ENCODE data around the gene ODAPH.

Gene ODAPH

DNA sequence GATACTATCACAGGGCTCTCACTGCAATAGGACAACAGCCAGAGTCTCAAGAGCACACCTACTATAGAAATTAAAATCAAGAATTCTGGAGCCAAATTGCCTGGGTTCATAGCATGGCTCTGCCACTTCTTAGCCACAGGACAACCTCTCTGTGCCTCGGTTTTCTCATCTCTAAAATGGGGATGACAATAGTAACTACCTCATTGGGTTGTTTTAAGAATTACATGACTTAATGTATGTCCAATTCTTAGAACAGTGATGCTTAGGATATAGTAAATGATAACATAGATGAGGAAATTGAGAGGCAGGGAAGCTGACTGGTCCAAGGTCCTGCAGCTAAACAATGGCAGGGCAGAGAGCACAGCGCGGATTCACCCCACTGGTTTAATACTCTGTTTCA is 11.0 kb upstream of the ODAPH start:
- DNase-seq (ENCODE audit: low read depth), result no peak

- peak; percentile 63 for DNase-seq (ENCODE audit: low read depth)
Measured at GRCh38 chr4:75545526-75545925, 10.3 kb upstream of the ODAPH start.

DNA sequence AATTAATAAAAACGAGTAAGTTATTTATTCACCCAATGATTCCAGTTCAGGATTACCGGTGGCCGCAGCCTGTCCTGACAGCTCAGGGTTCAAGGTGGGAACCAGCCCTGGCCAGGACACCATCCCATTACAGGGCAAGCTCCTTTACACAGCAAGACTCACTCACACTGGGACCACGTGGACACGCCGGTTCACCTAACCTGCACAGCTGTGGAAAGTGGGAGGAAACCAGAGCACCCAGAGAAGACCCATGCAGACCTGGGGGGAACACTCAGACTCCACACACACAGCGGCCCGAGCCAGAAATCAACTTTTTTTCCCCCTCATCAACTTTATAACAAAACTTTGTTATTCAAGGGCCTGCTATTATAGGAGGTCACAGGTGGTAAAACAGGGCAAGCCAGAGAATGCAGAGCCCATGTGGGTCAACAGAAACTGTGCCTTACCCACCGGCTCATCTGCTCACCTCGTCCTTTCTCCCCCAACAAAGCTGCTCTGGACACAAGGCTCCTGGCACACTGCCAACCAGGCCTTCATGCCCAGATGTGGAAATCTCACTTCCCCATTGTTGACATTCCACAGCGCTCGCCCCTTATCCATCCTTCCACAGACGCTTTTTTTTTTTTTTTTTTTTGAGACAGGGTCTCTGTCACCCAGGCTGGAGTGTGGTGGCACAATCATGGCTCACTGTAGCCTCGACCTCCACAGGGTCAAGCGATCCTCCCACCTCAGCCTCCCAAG is 8.0 kb upstream of the ODAPH start:
- peak; percentile 46 for DNase-seq (ENCODE audit: low read depth)

GRCh38 chr4:75549019-75549418 is 6.8 kb upstream of the ODAPH start:
- DNase-seq (ENCODE audit: low read depth), result no peak

- DNase-seq (ENCODE audit: low read depth), result no peak
Measured at GRCh38 chr4:75552452-75552851, 3.4 kb upstream of the ODAPH start.

- no peak for DNase-seq (ENCODE audit: low read depth)
Measured at GRCh38 chr4:75557696-75558095, 1.8 kb downstream of the ODAPH start.

DNA sequence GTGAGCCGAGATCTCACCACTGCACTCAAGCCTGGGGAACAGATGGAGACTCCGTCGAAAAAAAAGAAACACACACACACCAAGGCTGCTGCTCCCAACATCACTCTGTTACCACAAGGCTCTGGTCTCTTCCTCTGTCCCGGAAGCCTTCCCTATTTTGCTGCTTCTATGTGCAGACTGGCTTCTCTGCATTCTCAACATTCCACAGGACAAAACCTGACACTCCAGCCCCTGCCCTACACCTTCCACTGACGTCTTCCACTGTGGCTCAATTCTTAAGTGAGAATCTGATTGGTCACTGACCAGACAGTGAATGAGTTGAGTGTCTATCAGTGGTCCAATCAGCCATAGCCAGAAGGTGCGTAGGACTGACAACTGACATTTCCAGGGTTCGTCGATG is 5.9 kb downstream of the ODAPH start:
- peak; percentile 36 for DNase-seq (ENCODE audit: low read depth)

DNA sequence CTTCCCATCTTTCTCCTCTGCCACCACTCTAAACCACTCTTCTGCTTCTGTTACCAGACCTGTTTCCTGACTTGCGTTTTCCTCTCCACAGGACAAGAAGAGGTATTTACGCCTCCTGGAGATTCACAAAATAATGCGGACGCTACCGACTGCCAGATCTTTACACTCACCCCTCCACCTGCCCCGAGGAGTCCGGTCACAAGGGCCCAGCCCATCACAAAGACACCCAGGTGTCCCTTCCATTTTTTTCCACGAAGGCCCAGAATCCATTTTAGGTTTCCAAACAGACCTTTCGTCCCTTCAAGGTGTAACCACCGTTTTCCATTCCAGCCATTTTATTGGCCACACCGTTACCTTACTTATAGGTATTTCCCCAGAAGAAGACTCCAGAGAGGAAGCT is 8.2 kb downstream of the ODAPH start:
- no peak for DNase-seq (ENCODE audit: low read depth)

DNA sequence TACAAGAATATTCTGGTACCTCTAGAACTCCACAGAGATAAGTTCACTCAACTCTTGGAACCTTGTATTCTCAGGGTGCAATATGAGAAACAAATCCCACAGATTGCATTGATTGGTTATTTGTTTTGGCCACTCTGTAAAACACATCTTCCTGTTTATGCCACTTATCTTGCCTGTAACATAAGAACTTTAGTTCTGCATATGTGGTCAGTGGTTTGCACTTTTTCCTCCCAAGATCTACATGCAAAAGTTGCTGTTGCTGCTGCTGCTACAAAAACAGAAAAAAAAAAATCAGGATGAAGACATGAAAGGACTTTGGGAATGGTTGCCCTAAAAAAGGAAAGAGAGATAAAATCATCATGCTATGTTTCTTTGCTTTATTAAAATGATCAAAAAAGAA is 9.6 kb downstream of the ODAPH start:
- no peak for DNase-seq (ENCODE audit: low read depth)

DNA sequence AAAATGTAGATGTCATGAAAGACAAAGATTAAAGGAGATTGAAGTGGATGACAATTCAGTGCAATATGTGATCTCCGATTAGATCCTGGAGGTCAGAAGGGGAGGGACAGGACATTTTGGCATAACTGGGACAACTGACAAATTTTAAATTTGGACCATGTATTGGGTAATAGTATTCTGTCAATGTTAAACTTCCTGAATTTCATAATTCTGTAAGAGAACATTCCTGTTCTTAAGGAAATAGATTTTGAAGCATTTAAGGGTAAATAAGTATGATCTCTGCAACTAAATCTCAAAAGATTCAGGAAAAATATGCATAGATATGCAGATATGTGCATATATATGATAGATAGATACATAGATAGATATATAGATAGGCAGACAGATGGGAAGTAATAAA is 11.0 kb downstream of the ODAPH start:
- DNase-seq (ENCODE audit: low read depth), result no peak

DNA sequence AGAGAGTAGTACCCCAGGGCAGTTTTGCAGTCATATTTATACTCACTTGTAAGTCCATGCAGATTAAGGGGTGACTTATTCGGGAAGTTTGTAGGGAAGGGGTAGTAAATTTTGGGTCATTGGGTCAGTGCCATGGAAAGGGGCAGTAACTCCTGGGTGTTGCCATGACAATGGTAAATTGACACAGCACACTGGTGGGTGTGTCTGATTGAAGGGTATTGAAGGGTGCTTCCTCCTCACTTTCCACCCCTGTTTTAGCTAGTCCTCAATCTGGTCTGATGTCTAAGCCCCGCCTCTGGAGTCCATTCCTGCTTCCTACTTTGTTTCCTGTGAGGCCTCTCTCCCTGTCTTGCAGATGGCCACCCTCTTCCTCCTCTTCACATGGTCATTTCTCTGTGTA is 11.9 kb downstream of the ODAPH start:
- DNase-seq (ENCODE audit: low read depth), result no peak

- DNase-seq (ENCODE audit: low read depth), result peak; percentile 20
Measured at GRCh38 chr4:75584067-75584466, 28.2 kb downstream of the ODAPH start.

GRCh38 chr4:75593393-75593792 is 37.5 kb downstream of the ODAPH start:
- no peak for DNase-seq (ENCODE audit: low read depth)

DNA sequence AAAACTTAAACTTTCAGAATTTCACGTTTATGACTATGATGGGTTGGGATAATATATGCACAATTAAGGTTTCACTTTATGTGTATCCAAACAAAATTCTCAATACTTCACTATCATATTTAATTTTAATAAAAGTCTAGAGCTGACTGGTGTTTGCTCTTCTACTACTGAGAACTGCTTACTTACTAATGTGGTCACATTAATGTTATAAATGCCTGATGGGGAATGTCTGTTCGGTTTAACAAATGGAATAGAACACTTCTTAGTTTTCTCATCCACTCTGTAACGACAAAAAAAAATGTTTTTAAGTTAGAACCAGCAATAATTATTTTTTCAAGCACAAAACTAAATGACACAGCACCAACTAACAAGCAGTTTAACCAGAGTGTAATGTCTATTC is 40.2 kb downstream of the ODAPH start:
- DNase-seq (ENCODE audit: low read depth), result no peak

- peak; percentile 57 for DNase-seq (ENCODE audit: low read depth)
Measured at GRCh38 chr4:75598390-75598789, 42.5 kb downstream of the ODAPH start.

- no peak for DNase-seq (ENCODE audit: low read depth)
Measured at GRCh38 chr4:75599647-75600046, 43.8 kb downstream of the ODAPH start.

GRCh38 chr4:75605928-75606327 is 50.1 kb downstream of the ODAPH start:
- peak; percentile 3 for DNase-seq (ENCODE audit: low read depth)

GRCh38 chr4:75612306-75612705 is 56.4 kb downstream of the ODAPH start:
- no peak for DNase-seq (ENCODE audit: low read depth)
